ENCODE results near the gene OR2H2.
A peak's percentile ranks its signal among the peaks of the same experiment; 100 is the strongest.

OR2H2 gene

DNA sequence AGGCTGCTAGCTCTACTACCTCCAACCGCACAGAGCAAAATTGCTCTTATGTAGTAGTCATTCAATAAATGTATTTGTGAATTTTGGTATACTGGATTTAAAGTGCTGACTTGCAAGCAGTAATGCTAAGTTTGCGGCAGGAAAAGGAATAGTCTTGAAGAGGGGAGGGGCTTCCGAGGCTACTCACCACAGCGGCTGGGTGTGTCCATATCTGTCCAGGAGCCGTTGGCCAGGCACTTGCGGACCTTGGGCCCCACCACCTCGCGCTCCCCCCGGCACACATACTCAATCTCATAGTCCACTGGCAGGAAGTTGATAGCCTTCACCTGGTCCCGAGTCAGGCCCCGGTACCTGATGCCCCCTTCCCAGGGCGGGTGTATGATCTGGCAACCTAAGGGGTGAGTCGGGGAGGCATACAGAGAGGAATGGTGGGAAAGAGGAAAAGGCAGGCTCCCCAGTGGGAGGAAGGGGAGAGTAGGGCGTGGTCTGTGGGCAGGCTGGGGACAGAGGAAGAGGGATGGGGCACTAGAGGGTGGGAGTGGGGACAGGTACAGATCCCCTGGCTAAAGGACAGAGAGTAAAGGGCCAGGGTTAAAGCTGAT, 46.4 kb downstream of the OR2H2 start:
- no peak for DNase-seq

- peak; percentile 34 for DNase-seq
Measured at GRCh38 chr6:29631860-29632731, 47.2 kb downstream of the OR2H2 start.

GRCh38 chr6:29632789-29633533, 48.0 kb downstream of the OR2H2 start, which contains the start of gene GABBR1:
TSS of gene GABBR1 (minus strand) at chr6:29633183. CDS start at chr6:29632385, 798 bp downstream.
- peak; percentile 48 for DNase-seq

GRCh38 chr6:29633534-29633905, 48.6 kb downstream of the OR2H2 start:
- no peak for DNase-seq

GRCh38 chr6:29637247-29637646, 52.3 kb downstream of the OR2H2 start:
- DNase-seq = no peak
